OCI-LY7 (cell line): Measurements from ENCODE around the gene IRGC.

Experiments
- EZH2phosphoT487 ChIP-seq: fragments of 200-600 bp; sonication (generic); IDR thresholded peaks from 2 replicates; pipeline ENCODE4 v1.6.1; 2018; ENCODE audit warnings: low read depth, borderline replicate concordance, mild to moderate bottlenecking, mixed run types, antibody characterized with exemption, low read length, moderate library complexity, mixed read lengths
- TF ChIP-seq, protein P1 (sequence below): fragments of 200-600 bp; sonication (generic); conservative IDR thresholded peaks from 2 replicates; pipeline ENCODE4 v1.5.1; 2014; ENCODE audit warnings: mild to moderate bottlenecking, antibody characterized with exemption, low read length, moderate library complexity, mixed read lengths

GRCh38 chr19:43739439-43740235 lies 23.8 kb downstream of the IRGC start:
- TF ChIP-seq EZH2phosphoT487, result no peak
- TF ChIP-seq, protein P1, sequence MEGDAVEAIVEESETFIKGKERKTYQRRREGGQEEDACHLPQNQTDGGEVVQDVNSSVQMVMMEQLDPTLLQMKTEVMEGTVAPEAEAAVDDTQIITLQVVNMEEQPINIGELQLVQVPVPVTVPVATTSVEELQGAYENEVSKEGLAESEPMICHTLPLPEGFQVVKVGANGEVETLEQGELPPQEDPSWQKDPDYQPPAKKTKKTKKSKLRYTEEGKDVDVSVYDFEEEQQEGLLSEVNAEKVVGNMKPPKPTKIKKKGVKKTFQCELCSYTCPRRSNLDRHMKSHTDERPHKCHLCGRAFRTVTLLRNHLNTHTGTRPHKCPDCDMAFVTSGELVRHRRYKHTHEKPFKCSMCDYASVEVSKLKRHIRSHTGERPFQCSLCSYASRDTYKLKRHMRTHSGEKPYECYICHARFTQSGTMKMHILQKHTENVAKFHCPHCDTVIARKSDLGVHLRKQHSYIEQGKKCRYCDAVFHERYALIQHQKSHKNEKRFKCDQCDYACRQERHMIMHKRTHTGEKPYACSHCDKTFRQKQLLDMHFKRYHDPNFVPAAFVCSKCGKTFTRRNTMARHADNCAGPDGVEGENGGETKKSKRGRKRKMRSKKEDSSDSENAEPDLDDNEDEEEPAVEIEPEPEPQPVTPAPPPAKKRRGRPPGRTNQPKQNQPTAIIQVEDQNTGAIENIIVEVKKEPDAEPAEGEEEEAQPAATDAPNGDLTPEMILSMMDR, result no peak
